ENCODE measurements around the gene ANKRD40.

GRCh38 chr17:50689251-50689650, 18.5 kb downstream of the ANKRD40 start:
- TF ChIP-seq POLR2A (IDR thresholded peaks at IDR 0.05; ENCODE audit: low read length) (no peak), GATA1 (IDR thresholded peaks at IDR 0.05; ENCODE audit: low read depth, low read length) (no peak)

Measured in erythroblast (primary cell).